K562 (cell line): ENCODE measurements around the gene TIFAB. TPM values are rescaled to one million over a fixed set of nuclear protein-coding genes. Genes with fewer than 3 reads are reported as not detected.

Experiments used
- CEBPG ChIP-seq, 3 experiments: fragments of 200-800 bp in 1 of 3; sonication (Bioruptor generic) in 1 of 3; sonication (generic) in 1 of 3; formaldehyde crosslinking in 1 of 3; IDR thresholded peaks in 2 of 3; conservative IDR thresholded peaks in 1 of 3; 2 replicates each; pipeline versions ENCODE4 v1.6.1 to v1.8.0; 2016 to 2022; ENCODE audit warnings: missing compliant biosample characterization in 2 of 3, missing genetic modification characterization in 2 of 3, mild to moderate bottlenecking in 1 of 3, missing genetic modification reagents in 1 of 3
- CREB3L1 ChIP-seq: fragments of 450-650 bp; IDR thresholded peaks from 2 replicates; pipeline ENCODE4 v1.6.1; 2014; ENCODE audit warnings: low read depth, mild to moderate bottlenecking, moderate library complexity, borderline replicate concordance
- FOXJ2 ChIP-seq: fragments of 200-800 bp; sonication (Bioruptor generic); IDR thresholded peaks from 2 replicates; pipeline ENCODE4 v1.6.1; 2016; ENCODE audit warnings: missing genetic modification characterization, missing compliant biosample characterization
- GTF2E2 ChIP-seq: fragments of 200-800 bp; sonication (Bioruptor generic); IDR thresholded peaks from 2 replicates; pipeline ENCODE4 v1.6.1; 2016; ENCODE audit warnings: missing genetic modification characterization, missing compliant biosample characterization
- HNRNPLL ChIP-seq: fragments of 200-400 bp; formaldehyde crosslinking; IDR thresholded peaks from 2 replicates; pipeline ENCODE4 v1.6.1; 2017; ENCODE audit warnings: low read length, low read depth, mild to moderate bottlenecking; ENCODE audit not compliant: poor library complexity, severe bottlenecking
- MNT ChIP-seq, 2 experiments: fragments of 450-650 bp; conservative IDR thresholded peaks; 2 replicates each; pipeline ENCODE4 v1.6.1; 2017; ENCODE audit warnings: mild to moderate bottlenecking in 2 of 2, moderate library complexity in 2 of 2
- MYC ChIP-seq, 2 experiments: fragments of 250-450 bp in 1 of 2; sonication (Bioruptor Pico) in 1 of 2; IDR thresholded peaks; 2 replicates each; pipeline versions ENCODE4 v1.5.1 to v1.6.1; 2012 to 2021; ENCODE audit warnings: low read depth in 2 of 2, borderline replicate concordance in 1 of 2, improper control_type of control experiment in 1 of 2, low read length in 1 of 2, mild to moderate bottlenecking in 1 of 2, moderate library complexity in 1 of 2
- NFE2L1 ChIP-seq: fragments of 450-650 bp; IDR thresholded peaks from 2 replicates; pipeline ENCODE4 v1.6.1; 2016; ENCODE audit warnings: missing genetic modification characterization, low read depth, mild to moderate bottlenecking, missing compliant biosample characterization, moderate library complexity, borderline replicate concordance
- POLR2G ChIP-seq: fragments of 200-400 bp; formaldehyde crosslinking; IDR thresholded peaks from 2 replicates; pipeline ENCODE4 v1.6.1; 2017; ENCODE audit warnings: low read depth, mild to moderate bottlenecking, antibody characterized with exemption, low read length, moderate library complexity
- VEZF1 ChIP-seq: fragments of 200-800 bp; sonication (Bioruptor generic); IDR thresholded peaks from 2 replicates; pipeline ENCODE4 v1.6.1; 2017; ENCODE audit warnings: missing genetic modification characterization, missing compliant biosample characterization
- ZFP30 ChIP-seq: fragments of 250-450 bp; sonication (Bioruptor Pico); IDR thresholded peaks from 2 replicates; pipeline ENCODE4 v1.8.0; 2022; ENCODE audit warnings: moderate library complexity, mild to moderate bottlenecking, inconsistent platforms, borderline replicate concordance
- ZNF197 ChIP-seq: fragments of 200-800 bp; sonication (Bioruptor generic); IDR thresholded peaks from 2 replicates; pipeline ENCODE4 v1.6.1; 2016; ENCODE audit warnings: low read depth, missing genetic modification characterization, missing compliant biosample characterization
- polyA plus RNA-seq, 8 experiments: library from polyadenylated mRNA; depleted of rRNA in 4 of 8; stranded (reverse) in 5 of 8; unstranded in 3 of 8; fragments of >200 nt; fragmentation: Nextera tagmentation in 2 of 8; fragmentation: Illumina TruSeq in 1 of 8; extraction: Ambion mirVana in 2 of 8; extraction: Trizol in 1 of 8; gene quantifications; 2 replicates each; pipeline versions ENCODE4 v1.2.1 to v1.2.3, GENCODE V29; 2011 to 2014; ENCODE audit warnings: inconsistent platforms in 1 of 8, missing spikeins in 1 of 8
- total RNA-seq, 7 experiments: library from RNA; depleted of rRNA in 6 of 7; stranded (reverse); fragments of >200 nt in 6 of 7; fragmentation: Illumina TruSeq in 2 of 7; extraction: Trizol in 2 of 7; gene quantifications; 2 replicates each; pipeline versions ENCODE4 v1.2.1 to v1.2.3, GENCODE V29; 2011 to 2021; ENCODE audit warnings: low replicate concordance in 1 of 7
- TF ChIP-seq, protein P1 (sequence below): sonication (generic); formaldehyde crosslinking; IDR thresholded peaks from 2 replicates; pipeline ENCODE4 v1.9.0; 2022; ENCODE audit warnings: mild to moderate bottlenecking, missing genetic modification reagents
- TF ChIP-seq, protein P2 (sequence below), 2 experiments: fragments of 200-800 bp in 1 of 2; sonication (Bioruptor generic) in 1 of 2; sonication (generic) in 1 of 2; formaldehyde crosslinking in 1 of 2; IDR thresholded peaks in 1 of 2; conservative IDR thresholded peaks in 1 of 2; 2 replicates each; pipeline versions ENCODE4 v1.5.0 to v1.6.1; 2016 to 2020; ENCODE audit warnings: missing compliant biosample characterization in 1 of 2, missing genetic modification characterization in 1 of 2, missing genetic modification reagents in 1 of 2
- TF ChIP-seq, protein P3 (sequence below): sonication (generic); formaldehyde crosslinking; IDR thresholded peaks from 2 replicates; pipeline ENCODE4 v1.8.0; 2023; ENCODE audit warnings: mild to moderate bottlenecking, missing genetic modification reagents

Gene TIFAB
- total and polyA plus RNA-seq, 9 of the 15 experiments (the other 6 are each of a cell fraction or from before 2014, with no cell fraction given) = not detected

DNA sequence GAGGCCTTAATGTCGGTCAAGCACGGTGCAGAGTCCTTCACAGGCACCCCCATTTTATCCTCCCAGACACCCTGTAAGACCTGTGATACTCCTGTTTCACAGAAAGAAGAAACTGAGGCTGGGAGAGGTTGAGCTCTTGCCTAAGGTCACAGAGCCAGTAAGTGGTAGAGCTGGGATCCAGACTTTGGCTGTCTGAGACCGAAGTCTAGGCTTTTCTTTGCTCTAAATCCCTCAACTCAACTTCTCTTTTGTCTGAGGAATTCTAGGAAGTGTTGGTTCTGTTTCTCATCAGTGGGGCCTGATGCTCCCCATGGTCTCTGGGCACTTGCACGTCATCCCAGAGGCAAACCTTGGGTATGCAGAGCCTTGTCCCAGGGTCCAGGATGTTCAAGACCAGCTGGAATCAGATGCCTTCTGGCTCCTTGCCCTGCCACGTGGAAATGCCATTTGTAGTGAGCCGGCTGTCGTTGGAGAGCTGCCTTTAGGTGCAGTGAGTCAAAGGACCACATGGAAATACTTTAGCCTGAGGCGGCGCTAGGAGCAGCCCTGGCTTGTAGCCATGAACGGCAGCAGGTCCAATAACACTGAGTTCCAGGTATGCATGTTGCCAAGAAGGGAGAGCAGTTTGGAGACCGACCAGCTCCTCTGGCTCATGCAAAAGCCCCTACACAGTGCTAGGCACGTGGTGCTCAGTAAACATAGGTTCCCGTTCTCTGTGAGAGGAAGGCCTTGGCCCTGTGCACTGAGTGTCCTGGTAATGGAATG lies 14.2 kb downstream of the TIFAB start (continued):
- 0 out of 2 replicates have a peak, but pooled peaks have one; percentile 33 for TF ChIP-seq VEZF1
- TF ChIP-seq MNT (conservative IDR thresholded peaks at IDR 0.05) = peak in 1 of 2 experiments; percentile 71; a peak in 1 of 4 replicates
- TF ChIP-seq, protein P1, sequence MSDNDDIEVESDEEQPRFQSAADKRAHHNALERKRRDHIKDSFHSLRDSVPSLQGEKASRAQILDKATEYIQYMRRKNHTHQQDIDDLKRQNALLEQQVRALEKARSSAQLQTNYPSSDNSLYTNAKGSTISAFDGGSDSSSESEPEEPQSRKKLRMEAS (CRISPR knock-in tag) = peak; percentile 87
- TF ChIP-seq ZNF197 (CRISPR knock-in tag) = 0 out of 2 replicates have a peak, but pooled peaks have one; percentile 4
- TF ChIP-seq, protein P2, sequence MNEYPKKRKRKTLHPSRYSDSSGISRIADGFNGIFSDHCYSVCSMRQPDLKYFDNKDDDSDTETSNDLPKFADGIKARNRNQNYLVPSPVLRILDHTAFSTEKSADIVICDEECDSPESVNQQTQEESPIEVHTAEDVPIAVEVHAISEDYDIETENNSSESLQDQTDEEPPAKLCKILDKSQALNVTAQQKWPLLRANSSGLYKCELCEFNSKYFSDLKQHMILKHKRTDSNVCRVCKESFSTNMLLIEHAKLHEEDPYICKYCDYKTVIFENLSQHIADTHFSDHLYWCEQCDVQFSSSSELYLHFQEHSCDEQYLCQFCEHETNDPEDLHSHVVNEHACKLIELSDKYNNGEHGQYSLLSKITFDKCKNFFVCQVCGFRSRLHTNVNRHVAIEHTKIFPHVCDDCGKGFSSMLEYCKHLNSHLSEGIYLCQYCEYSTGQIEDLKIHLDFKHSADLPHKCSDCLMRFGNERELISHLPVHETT (CRISPR knock-in tag; conservative IDR thresholded peaks at IDR 0.05 in 1 of 2, IDR thresholded peaks at IDR 0.05 in 1 of 2) = peak in 1 of 2 experiments; percentile 82; a peak in 2 of 4 replicates
- peak; percentile 32; the same call in 1 of the 2 replicates for TF ChIP-seq CREB3L1
- no peak for TF ChIP-seq POLR2G
- peak; percentile 11; the same call in 1 of the 2 replicates for TF ChIP-seq CEBPG (CRISPR knock-in tag; IDR thresholded peaks at IDR 0.05)
- no peak for TF ChIP-seq CEBPG (tag; conservative IDR thresholded peaks at IDR 0.05 in 1 of 2, IDR thresholded peaks at IDR 0.05 in 1 of 2)
- 0 out of 2 replicates have a peak, but pooled peaks have one; percentile 31 for TF ChIP-seq MYC (IDR thresholded peaks at IDR 0.05; ENCODE audit: low read depth, low read length)
- TF ChIP-seq MYC (CRISPR knock-in tag; IDR thresholded peaks at IDR 0.05; ENCODE audit: borderline replicate concordance, low read depth) = no peak
- TF ChIP-seq, protein P3, sequence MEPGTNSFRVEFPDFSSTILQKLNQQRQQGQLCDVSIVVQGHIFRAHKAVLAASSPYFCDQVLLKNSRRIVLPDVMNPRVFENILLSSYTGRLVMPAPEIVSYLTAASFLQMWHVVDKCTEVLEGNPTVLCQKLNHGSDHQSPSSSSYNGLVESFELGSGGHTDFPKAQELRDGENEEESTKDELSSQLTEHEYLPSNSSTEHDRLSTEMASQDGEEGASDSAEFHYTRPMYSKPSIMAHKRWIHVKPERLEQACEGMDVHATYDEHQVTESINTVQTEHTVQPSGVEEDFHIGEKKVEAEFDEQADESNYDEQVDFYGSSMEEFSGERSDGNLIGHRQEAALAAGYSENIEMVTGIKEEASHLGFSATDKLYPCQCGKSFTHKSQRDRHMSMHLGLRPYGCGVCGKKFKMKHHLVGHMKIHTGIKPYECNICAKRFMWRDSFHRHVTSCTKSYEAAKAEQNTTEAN (CRISPR knock-in tag) = no peak
- no peak for TF ChIP-seq FOXJ2 (tag)
- no peak for TF ChIP-seq ZFP30
- peak; percentile 52; the same call in 1 of the 2 replicates for TF ChIP-seq GTF2E2 (tag)
- no peak for TF ChIP-seq NFE2L1 (tag)
- TF ChIP-seq HNRNPLL = no peak
